Measurements from ENCODE around the gene NOBOX. TPM values are rescaled to one million over a fixed set of nuclear protein-coding genes. Genes with fewer than 3 reads are reported as not detected.
"Not testable (repeated sequence)": the region's sequence is repeated elsewhere in the genome, so short reads cannot be mapped to it uniquely, and the experiment has no call there.

The NOBOX gene
- total RNA-seq, result not detected

GRCh38 chr7:144403649-144404061 is at the start of gene NOBOX:
TSS of gene NOBOX (minus strand) at chr7:144403693.
- Histone ChIP-seq H3K27me3 (ENCODE audit: insufficient read depth, low read length) (no peaks in the 10 kb centered on the region), H3K4me3 (ENCODE audit: low read length) (no peak within 1 kb of the TSS), H3K4me1 (ENCODE audit: insufficient read depth, low read length) (no peaks in the 10 kb centered on the region), H3K9me3 (ENCODE audit: low read depth, low read length) (no peaks in the 10 kb centered on the region)

DNA sequence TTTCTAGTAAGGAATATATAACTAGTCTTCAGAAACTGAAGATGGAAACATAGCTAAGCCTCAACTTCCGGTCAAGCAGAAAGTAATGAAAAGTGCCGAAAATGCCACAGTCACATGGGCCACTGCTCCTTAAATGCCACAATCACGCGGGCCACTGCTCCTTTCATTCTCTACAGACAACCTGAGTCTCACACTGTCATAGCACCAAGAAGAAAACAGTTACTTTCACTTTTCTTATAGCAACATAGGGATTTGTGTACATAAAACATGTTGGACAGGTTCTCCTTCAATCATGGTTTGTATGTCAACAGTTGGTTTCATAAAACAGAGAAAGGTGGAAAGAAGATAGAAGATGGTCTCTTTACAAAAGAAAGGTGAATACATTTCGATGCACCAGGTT is 48.6 kb upstream of the NOBOX start:
- no peaks in the 10 kb centered on the region for H3K27me3 ChIP-seq (ENCODE audit: insufficient read depth, low read length)
- H3K9me3 ChIP-seq (ENCODE audit: low read depth, low read length), result peaks cover 5% of the 10 kb centered on the region
- no peaks in the 10 kb centered on the region for H3K4me1 ChIP-seq (ENCODE audit: insufficient read depth, low read length)

DNA sequence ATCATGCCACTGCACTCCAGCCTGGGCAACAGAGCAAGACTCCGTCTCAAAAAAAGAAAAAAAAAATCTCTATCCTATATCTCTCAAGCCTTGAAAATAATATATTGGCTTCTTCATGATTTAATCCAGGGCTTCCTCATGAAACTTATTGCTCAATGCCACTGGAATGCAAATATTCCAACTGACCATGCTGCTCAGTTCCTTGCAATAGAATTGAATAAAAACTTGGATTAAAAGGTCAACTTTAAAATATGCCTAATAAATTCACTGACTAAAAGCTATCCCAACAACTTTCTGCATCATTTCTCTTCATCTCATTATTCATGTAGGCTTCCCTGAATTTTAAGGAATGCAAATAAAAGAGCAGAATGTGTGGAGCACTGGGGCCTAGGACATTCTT is 42.1 kb upstream of the NOBOX start:
- no peaks in the 10 kb centered on the region for H3K4me1 ChIP-seq (ENCODE audit: insufficient read depth, low read length)
- no peaks in the 10 kb centered on the region for H3K9me3 ChIP-seq (ENCODE audit: low read depth, low read length)
- H3K27me3 ChIP-seq (ENCODE audit: insufficient read depth, low read length), result no peaks in the 10 kb centered on the region
- no peak overlapping the region for H3K4me3 ChIP-seq (ENCODE audit: low read length)

More for the DNA sequence above, 48.6 kb upstream of the NOBOX start:
- no peak overlapping the region for H3K4me3 ChIP-seq (ENCODE audit: low read length)

DNA sequence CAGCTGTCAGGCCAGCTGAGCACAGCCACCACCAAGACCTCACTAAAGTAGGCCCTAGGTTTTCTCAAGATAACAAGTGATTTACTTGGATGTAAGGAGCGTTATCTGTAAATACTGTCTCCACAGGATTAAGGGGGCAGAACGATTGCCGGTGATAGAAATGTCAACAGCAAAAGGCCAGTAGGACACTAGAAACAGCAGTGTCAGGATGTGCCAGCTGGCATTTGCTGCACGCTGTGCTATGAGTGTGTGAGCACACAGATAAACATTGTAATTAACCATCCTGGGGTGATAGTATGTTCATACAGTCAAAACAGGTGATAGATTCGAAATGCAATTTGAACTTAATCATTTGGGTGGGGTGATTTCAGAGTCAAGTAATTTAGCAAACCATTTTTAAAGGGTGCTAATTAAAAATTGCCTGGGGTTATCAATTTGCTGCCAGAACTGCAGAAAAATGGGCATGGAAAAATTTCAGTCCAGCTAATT is 36.3 kb upstream of the NOBOX start:
- no peaks in the 10 kb centered on the region for H3K9me3 ChIP-seq (ENCODE audit: low read depth, low read length)
- H3K4me1 ChIP-seq (ENCODE audit: insufficient read depth, low read length), result no peaks in the 10 kb centered on the region
- no peaks in the 10 kb centered on the region for H3K27me3 ChIP-seq (ENCODE audit: insufficient read depth, low read length)
- H3K4me3 ChIP-seq (ENCODE audit: low read length), result no peak overlapping the region

GRCh38 chr7:144438759-144439158 is 35.3 kb upstream of the NOBOX start:
- Histone ChIP-seq H3K4me3 (ENCODE audit: low read length) (no peak overlapping the region), H3K4me1 (ENCODE audit: insufficient read depth, low read length) (no peaks in the 10 kb centered on the region), H3K27me3 (ENCODE audit: insufficient read depth, low read length) (no peaks in the 10 kb centered on the region), H3K9me3 (ENCODE audit: low read depth, low read length) (no peaks in the 10 kb centered on the region)

GRCh38 chr7:144437370-144438191 is 34.1 kb upstream of the NOBOX start:
- Histone ChIP-seq H3K9me3 (ENCODE audit: low read depth, low read length) (no peaks in the 10 kb centered on the region), H3K27me3 (ENCODE audit: insufficient read depth, low read length) (no peaks in the 10 kb centered on the region), H3K4me1 (ENCODE audit: insufficient read depth, low read length) (no peaks in the 10 kb centered on the region), H3K4me3 (ENCODE audit: low read length) (no peak overlapping the region)

GRCh38 chr7:144436500-144436899 is 33.0 kb upstream of the NOBOX start:
- Histone ChIP-seq H3K4me3 (ENCODE audit: low read length) (no peak overlapping the region), H3K9me3 (ENCODE audit: low read depth, low read length) (no peaks in the 10 kb centered on the region), H3K4me1 (ENCODE audit: insufficient read depth, low read length) (no peaks in the 10 kb centered on the region), H3K27me3 (ENCODE audit: insufficient read depth, low read length) (no peaks in the 10 kb centered on the region)

- no peaks in the 10 kb centered on the region for H3K9me3 ChIP-seq (ENCODE audit: low read depth, low read length)
- no peaks in the 10 kb centered on the region for H3K4me1 ChIP-seq (ENCODE audit: insufficient read depth, low read length)
- no peaks in the 10 kb centered on the region for H3K27me3 ChIP-seq (ENCODE audit: insufficient read depth, low read length)
- H3K4me3 ChIP-seq (ENCODE audit: low read length), result no peak overlapping the region
These were observed 24.9 kb upstream of the NOBOX start for GRCh38 chr7:144428431-144428830.

GRCh38 chr7:144427539-144427938 is 24.0 kb upstream of the NOBOX start:
- not testable (repeated sequence) for H3K4me3 ChIP-seq (ENCODE audit: low read length); H3K27me3 ChIP-seq (ENCODE audit: insufficient read depth, low read length); H3K4me1 ChIP-seq (ENCODE audit: insufficient read depth, low read length); H3K9me3 ChIP-seq (ENCODE audit: low read depth, low read length)

DNA sequence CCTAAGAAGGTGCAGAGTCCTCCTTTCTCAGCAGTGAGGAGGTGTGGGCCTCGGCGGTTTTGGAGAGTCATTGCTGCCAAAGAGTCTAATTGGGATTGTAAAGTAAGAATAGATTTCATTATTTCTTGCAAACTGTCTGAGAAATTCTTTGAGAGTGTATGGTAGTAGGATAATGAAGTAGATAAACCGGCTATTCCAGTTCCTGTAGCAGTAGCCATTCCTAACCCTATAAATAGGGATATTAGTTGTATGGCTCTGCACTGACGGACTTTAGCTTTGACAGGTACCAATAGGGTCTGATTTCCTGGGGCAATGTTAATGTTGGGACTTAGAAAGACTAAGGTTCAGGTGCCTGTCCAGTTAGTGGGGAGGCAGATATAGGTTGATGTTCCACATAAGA is 15.4 kb upstream of the NOBOX start:
- H3K27me3 ChIP-seq (ENCODE audit: insufficient read depth, low read length); H3K9me3 ChIP-seq (ENCODE audit: low read depth, low read length); H3K4me1 ChIP-seq (ENCODE audit: insufficient read depth, low read length); H3K4me3 ChIP-seq (ENCODE audit: low read length): not testable (repeated sequence)

- peaks cover 9% of the 10 kb centered on the region for H3K27me3 ChIP-seq (ENCODE audit: insufficient read depth, low read length)
- H3K4me1 ChIP-seq (ENCODE audit: insufficient read depth, low read length), result no peaks in the 10 kb centered on the region
- H3K9me3 ChIP-seq (ENCODE audit: low read depth, low read length), result no peaks in the 10 kb centered on the region
These were observed 12.8 kb upstream of the NOBOX start for GRCh38 chr7:144416341-144416740.

DNA sequence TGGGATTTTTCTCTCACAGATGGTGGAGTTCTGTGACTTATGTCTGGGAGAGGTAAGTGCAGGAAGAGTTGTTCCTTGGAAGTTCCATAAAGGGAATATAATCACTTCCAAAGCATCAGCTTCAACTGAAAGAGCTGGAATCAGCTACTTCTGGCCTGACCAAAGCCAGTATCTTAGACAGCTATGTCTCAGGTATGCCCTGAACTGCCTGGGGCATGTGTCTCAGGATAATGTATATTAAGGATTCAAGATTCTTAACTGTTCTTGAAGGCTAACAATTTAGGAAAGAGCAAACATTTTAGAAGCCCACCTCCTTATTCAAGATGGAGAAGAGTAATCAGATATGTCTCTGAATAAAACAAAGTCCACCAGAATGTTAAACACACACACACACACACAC is 12.4 kb upstream of the NOBOX start:
- no peaks in the 10 kb centered on the region for H3K4me1 ChIP-seq (ENCODE audit: insufficient read depth, low read length)
- no peaks in the 10 kb centered on the region for H3K9me3 ChIP-seq (ENCODE audit: low read depth, low read length)
- H3K4me3 ChIP-seq (ENCODE audit: low read length), result no peak overlapping the region
- peaks cover 9% of the 10 kb centered on the region for H3K27me3 ChIP-seq (ENCODE audit: insufficient read depth, low read length)

More at GRCh38 chr7:144416341-144416740, 12.8 kb upstream of the NOBOX start:
- no peak overlapping the region for H3K4me3 ChIP-seq (ENCODE audit: low read length)

DNA sequence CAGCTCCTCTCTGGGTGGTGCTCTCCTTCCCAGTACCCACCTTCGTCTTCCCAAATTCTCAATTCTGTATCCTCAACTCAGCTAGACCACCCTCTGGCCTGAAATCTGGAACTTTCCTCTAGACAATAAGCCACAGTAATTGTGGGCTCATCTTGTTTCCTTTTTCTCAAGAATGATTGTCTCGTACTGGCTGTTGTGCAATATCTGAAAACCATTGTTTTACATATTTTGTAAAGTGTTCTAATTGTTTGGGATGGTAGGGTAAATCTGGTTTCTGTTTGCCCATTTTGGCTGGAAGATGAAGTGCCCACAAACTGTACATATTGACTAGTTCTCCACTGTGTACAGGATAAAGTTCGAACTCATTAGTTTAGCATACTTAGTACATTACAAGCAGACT is 11.3 kb upstream of the NOBOX start:
- H3K4me3 ChIP-seq (ENCODE audit: low read length), result no peak overlapping the region
- H3K4me1 ChIP-seq (ENCODE audit: insufficient read depth, low read length), result no peaks in the 10 kb centered on the region
- H3K9me3 ChIP-seq (ENCODE audit: low read depth, low read length), result no peaks in the 10 kb centered on the region
- H3K27me3 ChIP-seq (ENCODE audit: insufficient read depth, low read length), result peaks cover 9% of the 10 kb centered on the region

GRCh38 chr7:144410441-144410840 is 6.9 kb upstream of the NOBOX start:
- Histone ChIP-seq H3K4me1 (ENCODE audit: insufficient read depth, low read length) (no peaks in the 10 kb centered on the region), H3K27me3 (ENCODE audit: insufficient read depth, low read length) (peaks cover 5% of the 10 kb centered on the region), H3K9me3 (ENCODE audit: low read depth, low read length) (no peaks in the 10 kb centered on the region), H3K4me3 (ENCODE audit: low read length) (no peak overlapping the region)

GRCh38 chr7:144408121-144408520 is 4.6 kb upstream of the NOBOX start:
- Histone ChIP-seq H3K4me3 (ENCODE audit: low read length) (no peak overlapping the region), H3K27me3 (ENCODE audit: insufficient read depth, low read length) (no peaks in the 10 kb centered on the region), H3K4me1 (ENCODE audit: insufficient read depth, low read length) (no peaks in the 10 kb centered on the region), H3K9me3 (ENCODE audit: low read depth, low read length) (no peaks in the 10 kb centered on the region)

Data from mononuclear cell (primary cell).